SKM-1 (cell line): Measurements from ENCODE around the gene CMTM2.
A peak's percentile ranks its signal among the peaks of the same experiment; 100 is the strongest.
"Not testable (repeated sequence)": the region's sequence is repeated elsewhere in the genome, so short reads cannot be mapped to it uniquely, and the experiment has no call there.

Source experiments
- DNase-seq: peaks from one replicate; lab custom pipeline; 2025; ENCODE audit not compliant: unreplicated experiment; lab: John Stamatoyannopoulos, UW

Gene CMTM2

DNA sequence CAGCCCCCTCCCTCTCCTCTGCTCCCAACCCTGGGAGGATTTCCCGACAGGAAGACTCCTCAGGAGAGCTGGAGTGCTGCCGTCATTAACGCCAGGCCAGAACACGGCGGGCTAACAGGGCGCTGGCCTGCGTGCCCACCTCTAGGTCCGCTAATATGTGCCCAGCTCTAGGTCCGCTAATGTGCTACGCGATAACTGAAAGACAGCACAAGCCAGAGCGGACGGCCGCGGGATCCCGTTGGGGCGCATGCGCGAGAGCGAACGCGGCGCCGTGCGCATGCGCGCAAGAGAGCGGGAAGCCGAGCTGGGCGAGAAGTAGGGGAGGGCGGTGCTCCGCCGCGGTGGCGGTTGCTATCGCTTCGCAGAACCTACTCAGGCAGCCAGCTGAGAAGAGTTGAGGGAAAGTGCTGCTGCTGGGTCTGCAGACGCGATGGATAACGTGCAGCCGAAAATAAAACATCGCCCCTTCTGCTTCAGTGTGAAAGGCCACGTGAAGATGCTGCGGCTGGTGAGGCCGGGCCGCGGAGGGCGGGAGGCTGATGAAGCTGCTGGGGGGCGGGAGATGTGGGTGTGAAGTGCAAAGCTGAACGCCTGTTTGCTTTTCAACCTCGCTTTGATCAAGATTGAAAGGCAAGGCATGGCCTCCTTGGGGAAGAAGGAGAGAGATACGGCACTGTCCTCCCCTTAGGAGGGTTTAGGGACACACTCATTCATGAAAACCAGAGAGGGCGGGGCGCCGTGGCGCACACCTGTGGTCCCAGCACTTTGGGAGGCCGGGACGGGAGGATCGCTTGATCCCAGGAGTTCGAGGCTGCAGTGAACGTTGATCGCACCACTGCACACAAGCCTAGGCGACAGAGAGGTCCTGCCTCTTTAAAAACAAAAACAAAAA is 26.7 kb upstream of the CMTM2 start, which contains the start of gene CKLF:
Gene CKLF, plus strand, starts transcription at position 291 of the 892 bp plus-strand sequence. Its CDS starts 140 bp downstream, at position 431.
- DNase-seq: peak; percentile 89

DNA sequence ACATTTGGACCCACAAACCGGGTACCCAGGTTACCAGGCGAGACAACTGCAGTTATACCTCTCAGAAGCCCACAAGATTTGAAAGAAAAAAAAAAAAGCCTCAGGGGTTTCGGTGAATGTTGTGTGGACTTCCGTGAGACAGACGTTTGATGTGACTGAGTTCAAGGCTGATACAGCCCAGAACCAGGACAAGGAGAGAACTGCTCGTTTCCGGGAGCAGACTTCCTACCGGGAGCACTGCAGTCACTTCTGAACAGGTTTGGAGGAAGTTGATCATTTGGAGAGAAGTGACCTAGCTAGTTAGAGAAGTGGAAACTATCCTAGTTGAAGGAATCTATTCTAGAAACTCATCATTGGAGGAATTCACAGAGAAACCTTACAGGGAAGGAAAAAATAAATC is 26.0 kb upstream of the CMTM2 start:
- no peak for DNase-seq

DNA sequence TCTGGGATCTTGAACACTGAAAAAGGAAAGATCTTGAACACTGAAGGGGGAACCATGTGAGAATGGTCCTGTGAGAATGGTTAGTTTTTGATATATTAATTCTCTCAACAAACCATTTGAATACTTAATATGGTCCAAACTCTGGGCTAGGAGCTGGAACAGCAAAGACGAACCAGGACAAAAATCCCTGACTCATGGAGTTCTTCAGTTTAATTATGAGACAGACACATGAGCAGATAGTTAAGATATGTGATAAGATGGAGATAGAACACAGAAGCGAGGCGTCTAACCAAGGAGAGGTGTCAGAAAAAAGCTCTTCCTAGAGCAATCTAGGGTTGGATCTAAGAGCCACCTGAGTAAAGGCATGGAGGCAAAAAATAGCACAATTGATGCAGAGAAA is 25.2 kb upstream of the CMTM2 start:
- DNase-seq: no peak

DNA sequence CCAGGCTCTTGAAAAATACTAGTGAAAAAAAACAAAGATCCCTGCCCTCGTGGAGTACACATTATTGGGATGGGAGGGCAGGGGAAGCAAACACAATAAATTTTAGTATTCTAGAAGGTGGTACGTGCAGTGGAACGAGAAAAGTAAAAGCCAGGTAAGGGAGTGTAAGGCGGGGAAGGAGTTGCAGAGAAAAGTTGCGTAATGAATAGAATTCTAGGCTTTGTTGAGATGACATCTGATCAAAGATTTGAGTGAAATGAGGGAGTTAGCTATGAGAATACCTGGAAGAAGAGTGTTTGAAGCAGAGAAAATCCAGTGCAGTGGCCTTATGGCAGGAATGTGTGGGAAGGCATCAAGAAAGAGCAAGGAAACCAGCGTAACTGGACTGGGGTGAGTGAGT is 24.8 kb upstream of the CMTM2 start:
- DNase-seq: no peak

DNA sequence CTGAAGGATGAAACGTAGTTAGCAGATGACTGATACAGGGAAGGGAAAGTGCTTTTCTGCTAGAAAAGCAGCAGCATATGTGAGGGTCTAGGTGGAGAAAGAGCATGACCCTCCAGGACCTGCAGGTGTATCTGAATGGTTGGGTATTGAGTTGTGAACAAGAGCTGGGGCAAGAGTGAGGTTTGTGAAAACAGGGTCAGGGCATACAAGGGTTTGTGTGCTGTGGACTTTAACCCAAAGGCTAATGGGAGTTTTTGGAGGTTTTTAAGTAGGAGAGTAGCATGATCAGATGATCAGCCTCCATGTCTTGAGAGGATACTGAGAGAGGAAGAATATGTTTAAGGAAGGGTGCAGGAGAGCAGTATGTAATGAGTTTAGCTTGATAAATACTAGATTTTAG is 19.2 kb upstream of the CMTM2 start:
- DNase-seq: no peak

DNA sequence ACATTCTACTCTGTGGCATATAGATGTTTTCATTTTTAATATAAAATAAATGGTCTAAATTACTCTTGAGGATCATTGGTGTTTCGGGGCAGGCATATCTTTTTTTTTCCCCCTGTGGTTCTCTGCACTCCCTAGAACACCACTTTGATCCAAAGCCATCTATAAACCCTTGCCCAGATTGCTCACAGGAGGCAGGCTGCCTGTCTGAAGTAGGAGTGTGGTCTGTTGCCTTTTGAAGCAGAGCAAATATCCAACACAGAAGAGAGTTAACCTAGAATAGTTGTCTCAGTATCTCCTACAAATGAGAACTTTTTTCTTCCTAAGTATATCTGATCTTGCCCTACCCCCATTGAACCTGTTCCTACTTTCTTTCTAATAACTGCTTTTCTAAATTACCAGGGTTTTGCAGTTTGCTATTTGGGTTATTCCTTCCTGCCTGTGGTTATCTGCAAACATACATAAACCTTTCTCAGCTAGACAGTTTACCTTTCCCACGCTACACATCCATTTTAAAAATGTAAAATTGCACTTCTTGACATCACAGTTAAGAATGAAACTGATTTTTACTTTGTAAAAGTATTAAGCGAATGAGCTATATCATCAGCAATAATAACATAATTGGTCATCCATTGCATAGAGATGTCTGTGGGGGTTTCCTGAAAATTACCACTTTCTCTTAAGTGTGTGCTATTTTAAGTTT is 17.7 kb upstream of the CMTM2 start:
- no peak for DNase-seq

DNA sequence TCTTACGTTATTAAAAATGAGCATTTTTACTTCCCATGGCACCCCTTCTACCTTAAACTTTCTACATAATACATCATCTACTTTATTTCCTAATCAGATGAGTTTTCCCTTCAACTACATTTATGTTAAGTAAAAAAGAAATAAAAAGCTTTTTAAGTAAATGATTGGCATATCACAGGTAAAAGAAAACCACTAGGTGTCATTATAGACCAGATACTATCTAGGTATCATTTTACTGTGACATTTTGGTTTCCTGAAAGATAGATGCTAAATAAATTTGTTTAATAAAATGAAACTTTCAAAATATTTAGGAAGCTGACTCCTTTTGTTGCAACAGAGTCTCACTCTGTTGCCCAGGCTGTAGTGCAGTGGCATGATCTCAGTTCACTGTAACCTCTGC is 16.9 kb upstream of the CMTM2 start:
- DNase-seq: no peak

DNA sequence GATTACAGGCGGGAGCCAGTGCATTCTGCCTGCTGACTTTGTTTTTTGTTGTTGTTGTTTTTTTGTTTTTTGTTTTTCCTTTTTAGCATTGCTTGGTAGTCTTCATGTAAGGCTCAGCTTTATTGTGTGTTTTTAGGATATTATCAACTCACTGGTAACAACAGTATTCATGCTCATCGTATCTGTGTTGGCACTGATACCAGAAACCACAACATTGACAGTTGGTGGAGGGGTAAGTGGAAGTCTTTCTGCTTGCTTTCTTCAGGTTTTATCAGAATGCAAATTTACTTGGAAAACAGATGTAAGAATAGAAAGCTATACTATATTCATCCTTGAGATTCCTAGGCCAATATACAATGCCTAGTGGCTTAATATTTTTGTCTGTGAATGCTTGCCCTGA is 16.3 kb upstream of the CMTM2 start:
- no peak for DNase-seq

DNA sequence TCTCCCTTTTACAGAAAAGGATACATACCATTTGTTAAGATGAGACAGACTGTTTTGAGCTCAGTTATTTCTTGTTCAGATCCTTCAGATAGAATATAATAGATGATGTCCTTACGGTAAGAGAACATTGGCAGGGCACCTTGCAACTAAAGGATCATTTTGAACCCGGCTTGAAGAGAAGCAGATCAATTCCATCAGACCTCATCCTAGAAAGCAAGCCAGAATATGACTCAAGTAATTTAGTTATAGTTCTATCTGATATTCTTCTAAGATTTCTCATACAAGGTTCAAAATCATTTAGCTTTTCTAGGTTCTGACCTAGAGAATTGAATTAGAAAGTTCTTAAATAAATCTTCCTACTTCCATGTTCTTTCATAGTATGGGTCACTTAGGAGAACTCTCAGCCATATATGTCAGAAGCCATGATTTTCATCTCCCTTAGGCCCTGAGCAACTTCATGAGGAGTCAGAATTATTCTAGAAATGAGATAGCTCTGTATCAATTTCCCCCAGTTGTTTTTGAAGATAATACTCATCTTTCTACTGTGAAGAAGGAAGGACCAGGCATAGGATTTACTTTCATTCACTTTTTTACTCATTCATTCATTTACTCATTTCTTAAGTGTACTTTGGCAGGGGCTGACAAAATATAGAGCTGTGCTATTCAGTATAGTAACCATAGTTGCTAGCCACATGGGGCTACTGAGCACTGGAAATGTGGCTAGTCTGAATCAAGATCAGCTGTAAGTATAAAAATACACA is 15.5 kb upstream of the CMTM2 start:
- no peak for DNase-seq

DNA sequence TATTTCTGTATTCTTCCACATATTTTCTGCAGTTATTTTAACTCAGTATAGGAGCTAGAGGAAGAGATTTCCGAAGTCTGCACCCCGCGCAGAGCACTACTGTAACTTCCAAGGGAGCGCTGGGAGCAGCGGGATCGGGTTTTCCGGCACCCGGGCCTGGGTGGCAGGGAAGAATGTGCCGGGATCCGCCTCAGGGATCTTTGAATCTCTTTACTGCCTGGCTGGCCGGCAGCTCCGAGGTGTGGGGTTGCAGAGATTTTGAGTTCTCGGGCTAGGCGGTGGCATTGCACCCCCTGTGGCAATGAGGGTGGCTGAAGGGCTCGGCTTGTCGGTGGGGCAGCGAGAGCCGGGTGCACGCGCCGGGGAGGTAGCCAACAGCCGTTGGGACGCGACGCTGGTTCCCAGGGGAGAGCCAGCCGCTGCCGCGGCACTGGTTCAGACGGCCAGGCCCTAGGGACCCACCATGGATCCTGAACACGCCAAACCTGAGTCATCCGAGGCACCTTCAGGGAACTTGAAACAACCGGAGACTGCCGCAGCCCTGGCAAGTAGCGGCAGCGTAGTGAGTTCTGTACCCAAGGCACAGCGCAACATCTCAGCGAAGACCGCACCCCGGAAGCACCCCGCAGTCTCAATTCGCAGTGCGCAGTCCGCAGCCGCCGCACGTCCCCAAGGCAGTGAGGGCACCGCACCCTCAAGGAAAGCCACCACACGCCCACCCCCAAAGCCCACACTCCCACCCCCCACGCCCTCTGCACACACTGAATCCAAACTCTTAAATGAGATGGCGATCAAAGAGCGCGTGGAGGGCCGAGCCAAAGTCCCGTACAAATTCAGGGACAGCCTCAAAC is 13.0 kb upstream of the CMTM2 start, which contains the start of gene CMTM1:
Gene CMTM1, plus strand, starts transcription at position 389 of the 851 bp plus-strand sequence. Its CDS starts 75 bp downstream, at position 464.
- DNase-seq: no peak

DNA sequence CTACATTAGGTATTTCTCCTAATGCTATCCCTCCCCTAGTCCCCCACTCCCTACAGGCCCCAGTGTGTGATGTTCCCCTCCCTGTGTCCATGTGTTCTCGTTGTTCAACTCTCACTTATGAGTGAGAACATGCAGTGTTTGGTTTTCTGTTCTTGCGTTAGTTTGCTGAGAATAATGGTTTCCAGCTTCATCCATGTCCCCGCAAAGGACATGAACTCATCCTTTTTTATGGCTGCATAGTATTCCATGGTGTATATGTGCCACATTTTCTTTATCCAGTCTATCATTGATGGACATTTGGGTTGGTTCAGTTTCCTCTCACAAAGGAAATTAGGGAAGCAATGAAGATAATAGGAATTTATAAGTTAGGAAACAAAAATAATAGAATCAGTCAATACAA is 12.0 kb upstream of the CMTM2 start:
- not testable (repeated sequence) for DNase-seq

DNA sequence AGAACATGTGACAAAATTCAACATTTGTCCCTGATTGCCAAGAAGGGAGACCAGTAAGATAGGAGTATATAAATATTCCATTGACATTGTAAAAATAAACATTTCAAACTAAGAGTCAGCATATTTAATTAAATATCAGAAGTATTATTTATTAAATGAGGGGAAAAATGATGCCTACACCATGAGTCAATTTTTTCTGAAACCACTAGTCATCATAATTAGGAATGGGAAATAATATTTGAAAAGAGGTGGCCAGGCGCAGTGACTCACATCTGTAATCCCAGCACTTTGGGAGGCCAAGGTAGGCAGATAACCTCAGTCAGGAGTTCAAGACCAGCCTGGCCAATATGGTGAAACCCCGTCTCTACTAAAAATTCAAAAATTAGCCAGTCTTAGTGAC is 10.9 kb upstream of the CMTM2 start:
- DNase-seq: no peak

DNA sequence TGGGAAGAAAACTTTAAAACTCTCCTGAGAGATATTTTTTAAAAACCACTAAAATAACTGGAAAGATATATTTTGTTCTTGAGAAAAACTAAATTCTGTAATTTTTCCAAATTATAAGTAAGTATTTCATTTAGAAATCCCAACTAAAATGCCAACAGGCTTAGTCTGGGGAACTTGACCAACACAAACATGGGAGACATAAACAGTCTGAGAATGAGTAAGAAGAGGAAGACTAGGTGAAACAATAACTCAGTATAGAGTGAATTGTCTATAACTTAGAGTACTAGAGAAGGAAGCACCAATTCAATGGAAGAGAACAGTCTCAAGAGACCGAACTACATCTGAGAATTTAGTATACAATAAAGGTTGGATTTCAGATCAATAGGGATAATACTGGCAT is 10.1 kb upstream of the CMTM2 start:
- DNase-seq: no peak

DNA sequence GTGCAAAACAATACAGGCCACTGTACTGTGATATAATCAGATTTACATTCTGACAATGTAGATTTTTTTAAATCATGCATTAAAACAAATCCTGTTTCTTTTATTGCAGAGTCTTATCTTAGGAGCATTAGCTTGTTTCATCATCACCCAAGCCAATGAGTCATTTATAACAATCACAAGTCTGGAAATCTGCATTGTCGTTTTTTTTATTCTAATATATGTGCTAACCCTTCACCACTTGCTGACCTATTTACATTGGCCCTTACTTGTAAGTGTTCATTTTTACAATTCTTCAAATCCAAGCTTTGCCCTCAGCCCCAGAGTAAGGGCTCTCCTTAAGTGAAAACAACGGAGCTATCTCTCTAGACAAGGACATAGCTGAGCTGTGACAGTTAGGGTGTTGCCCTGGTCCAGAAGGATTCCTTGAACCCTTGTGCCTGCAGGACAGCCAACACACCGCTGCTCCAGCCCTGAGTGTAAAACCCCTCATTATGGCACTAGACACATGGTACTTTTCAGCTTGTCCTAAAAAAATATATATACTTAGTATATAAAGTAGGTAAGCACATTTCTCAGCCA is 9.3 kb upstream of the CMTM2 start:
- no peak for DNase-seq

DNA sequence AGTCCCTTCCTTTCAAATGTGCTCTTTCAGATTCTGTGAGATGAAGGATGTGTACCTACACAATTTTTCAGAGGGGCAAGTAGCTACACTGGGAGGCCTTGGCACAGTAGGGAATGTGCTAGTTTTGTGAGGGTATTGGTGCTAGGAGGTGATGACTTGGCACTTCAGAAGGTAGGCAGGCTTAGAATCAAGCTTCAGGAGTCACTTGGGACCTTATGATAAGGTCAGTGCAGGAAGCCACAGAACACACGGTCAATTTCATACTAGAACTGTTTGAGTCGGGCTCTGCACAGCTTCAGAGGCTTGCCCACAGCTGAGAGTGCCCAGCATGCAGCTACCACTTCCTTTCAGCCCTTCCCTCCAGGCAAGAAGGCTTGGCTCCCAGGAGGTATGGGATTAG is 6.9 kb upstream of the CMTM2 start:
- no peak for DNase-seq

DNA sequence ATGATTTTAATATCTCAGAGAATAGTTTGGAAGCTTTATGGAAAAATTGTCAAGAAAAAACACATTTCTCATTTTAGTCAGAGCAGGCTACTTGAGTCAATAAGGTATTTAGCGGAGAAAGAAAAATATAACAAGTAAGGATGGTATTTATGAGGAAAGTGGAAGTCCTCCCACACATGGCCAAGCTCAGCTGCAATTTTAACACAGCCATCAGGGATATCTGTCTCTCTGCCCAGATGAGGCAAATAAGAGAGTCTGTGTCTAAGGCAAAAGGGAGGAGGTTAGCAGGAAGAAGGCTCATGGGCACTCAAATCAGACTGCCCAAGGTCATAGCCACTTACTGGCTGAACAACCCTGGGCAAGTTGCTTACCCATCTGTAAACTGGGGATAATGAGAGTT is 5.2 kb upstream of the CMTM2 start:
- DNase-seq: no peak

DNA sequence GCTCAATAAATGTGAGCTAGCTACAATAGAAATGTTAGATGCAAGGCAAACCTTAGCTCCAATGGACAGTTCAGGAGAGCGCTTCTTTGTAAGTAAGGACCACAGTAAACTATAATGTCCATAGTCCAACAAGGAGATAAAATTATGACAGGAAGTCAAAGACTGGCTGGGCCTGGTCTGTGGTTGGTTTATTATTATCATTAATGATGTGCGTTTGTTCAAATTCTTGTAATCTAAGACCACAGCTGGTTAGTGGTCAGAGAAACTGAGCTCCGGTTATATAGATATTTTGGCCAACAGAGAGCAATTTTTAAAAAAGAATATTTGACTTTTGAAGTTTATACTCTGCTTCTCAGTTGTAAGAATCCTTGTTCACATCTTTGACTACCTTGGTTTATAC is 4.7 kb upstream of the CMTM2 start:
- DNase-seq: no peak

DNA sequence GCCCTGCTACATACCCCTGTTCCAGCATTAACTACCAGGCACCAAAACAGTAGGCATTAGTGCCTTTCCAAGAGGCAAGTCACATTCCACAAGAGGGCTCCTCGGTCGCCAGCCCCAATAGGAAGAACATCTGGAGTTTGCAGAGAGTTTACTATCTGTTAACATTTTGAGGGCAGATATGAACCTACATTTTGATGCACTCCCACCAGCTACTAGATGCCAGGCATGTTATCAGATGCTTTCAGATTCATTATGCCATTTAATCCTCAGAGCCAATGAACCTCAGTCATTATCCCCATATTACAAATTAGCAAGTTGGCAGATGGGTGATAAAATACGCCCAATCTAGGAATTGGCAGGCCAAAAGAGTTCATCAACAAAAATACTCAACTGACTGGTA is 4.2 kb upstream of the CMTM2 start:
- no peak for DNase-seq

DNA sequence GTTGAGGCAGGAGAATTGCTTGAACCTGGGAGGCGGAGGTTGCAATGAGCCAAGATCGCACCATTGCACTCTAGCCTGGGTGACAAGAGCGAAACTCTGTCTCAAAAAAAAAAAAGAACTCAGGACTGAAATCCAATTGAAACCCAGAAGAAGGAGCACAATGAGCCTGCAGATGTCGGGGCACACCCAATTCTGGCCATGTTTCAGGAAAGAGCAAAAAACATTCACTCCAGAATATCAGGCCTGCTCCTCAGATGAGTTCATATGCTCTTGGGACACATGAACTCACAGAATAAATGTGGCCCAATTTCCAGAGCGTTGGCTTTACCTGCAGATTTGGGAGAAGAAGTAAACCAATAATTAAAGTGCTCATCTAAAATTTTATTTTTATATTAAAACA is 3.0 kb upstream of the CMTM2 start:
- no peak for DNase-seq

DNA sequence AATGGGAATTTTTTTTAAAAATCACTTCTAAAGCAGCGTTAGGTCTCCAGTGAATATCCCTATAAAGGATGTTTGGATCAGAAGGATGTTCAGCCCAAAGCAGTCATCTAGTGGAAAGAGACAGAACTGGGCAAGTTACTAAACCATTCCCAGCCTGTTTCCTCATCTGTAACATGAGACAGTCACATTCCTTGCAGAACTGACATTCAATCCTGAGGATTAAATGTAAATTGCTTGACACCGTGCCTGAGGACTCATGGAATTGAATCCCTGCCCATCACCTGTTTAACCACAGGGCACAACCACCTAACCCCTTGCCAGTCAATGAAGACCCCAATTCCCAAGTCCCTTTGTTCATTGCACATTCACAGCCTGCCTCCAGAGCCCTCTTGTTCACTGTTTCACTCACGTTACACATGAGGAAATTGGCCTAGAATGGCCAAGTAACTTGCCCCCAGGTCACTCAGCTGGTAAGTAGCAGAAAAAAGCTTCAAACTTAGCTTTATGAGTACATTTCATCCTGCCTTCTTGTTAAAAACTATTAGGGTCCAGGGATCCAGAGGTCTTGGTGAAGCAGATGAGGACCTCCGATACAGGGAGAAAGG is 1.4 kb downstream of the CMTM2 start:
- DNase-seq: no peak
